Endothelial cell of umbilical vein (primary cell): ENCODE measurements around the gene PSAT1. TPM values are rescaled to one million over a fixed set of nuclear protein-coding genes. Genes with fewer than 3 reads are reported as not detected.

ENCODE experiments used
- BruUV-seq: library from RNA; stranded (reverse); fragments of 400-500 nt; replicated peaks from 2 replicates; lab custom pipeline; 2021; lab: Mats Ljungman, UMichigan
- CTCF ChIA-PET: fragments of 300-600, 350-600 bp; sonication (Branson Sonifier 250); formaldehyde crosslinking; loops from one replicate; lab custom pipeline; 2021; ENCODE audit warnings: antibody characterized with exemption, inconsistent platforms; lab: Charles Lee
- POLR2A ChIA-PET: fragments of 300-600, 350-600 bp; sonication (Branson Sonifier 250); formaldehyde crosslinking; loops from one replicate; lab custom pipeline; 2021; ENCODE audit warnings: antibody characterized with exemption, inconsistent platforms; lab: Charles Lee
- DNase-seq: peaks from one replicate; pipeline ENCODE4 v3.0.0-alpha.2; 2011; ENCODE audit warnings: low read depth, low spot score
- FAIRE-seq: peaks from 2 replicates; lab custom pipeline; 2011; peaks lifted over from hg19 to GRCh38; lab: Jason Lieb, UNC
- H2AFZ ChIP-seq: 2 replicates; pipeline ENCODE4 v1.6.0; 2012; ENCODE audit warnings: low read depth, low read length, control low read depth, inconsistent platforms
- H3K27ac ChIP-seq: 2 replicates; pipeline ENCODE4 v1.5.1; 2011; ENCODE audit warnings: low read depth, mild to moderate bottlenecking, control low read depth, low read length, moderate library complexity; ENCODE audit not compliant: insufficient read depth
- H3K27me3 ChIP-seq, 2 experiments: 2 replicates each; pipeline versions ENCODE4 v1.6.0 to v1.6.1; 2011; ENCODE audit warnings: low read length in 2 of 2, mixed read lengths in 1 of 2; ENCODE audit not compliant: control insufficient read depth in 2 of 2, insufficient read depth in 2 of 2
- H3K36me3 ChIP-seq, 2 experiments: 2 replicates in 1 of 2; 3 replicates in 1 of 2; pipeline ENCODE4 v1.5.1; 2011; ENCODE audit warnings: low read length in 2 of 2, mild to moderate bottlenecking in 1 of 2, moderate library complexity in 1 of 2; ENCODE audit not compliant: control insufficient read depth in 2 of 2, insufficient read depth in 2 of 2; ENCODE audit errors: extremely low read depth in 1 of 2
- H3K4me1 ChIP-seq: 3 replicates; pipeline ENCODE4 v1.5.1; 2011; ENCODE audit warnings: mild to moderate bottlenecking, low read length; ENCODE audit not compliant: control insufficient read depth, insufficient read depth; ENCODE audit errors: extremely low read depth
- H3K4me2 ChIP-seq: 2 replicates; pipeline ENCODE4 v1.6.1; 2011; ENCODE audit warnings: low read length, control low read depth, mixed read lengths; ENCODE audit not compliant: insufficient read depth
- H3K4me3 ChIP-seq, 3 experiments: fragments of 200-600 bp in 1 of 3; sonication (generic), shearing (Covaris generic) in 1 of 3; replicated peaks in 1 of 3; 2 replicates each; pipeline ENCODE4 v1.5.1; 2011 to 2016; ENCODE audit warnings: control low read depth in 3 of 3, low read length in 3 of 3, mild to moderate bottlenecking in 2 of 3, inconsistent platforms in 1 of 3, low read depth in 1 of 3, moderate library complexity in 1 of 3; ENCODE audit not compliant: insufficient read depth in 1 of 3
- H3K79me2 ChIP-seq: 2 replicates; pipeline ENCODE4 v1.6.0; 2012; ENCODE audit warnings: low read length, inconsistent platforms; ENCODE audit not compliant: control insufficient read depth, insufficient read depth
- H3K9ac ChIP-seq: replicated peaks from 2 replicates; pipeline ENCODE3; 2011; ENCODE audit warnings: low read length, control low read depth; ENCODE audit not compliant: insufficient read depth; ENCODE audit errors: extremely low read depth
- H3K9me1 ChIP-seq: replicated peaks from 3 replicates; pipeline ENCODE4 v1.6.0; 2011; ENCODE audit warnings: mild to moderate bottlenecking, low read length; ENCODE audit not compliant: control insufficient read depth, insufficient read depth; ENCODE audit errors: extremely low read depth
- H3K9me3 ChIP-seq: replicated peaks from 2 replicates; pipeline ENCODE4 v1.5.1; 2012; ENCODE audit warnings: low read length, inconsistent platforms; ENCODE audit not compliant: control insufficient read depth, insufficient read depth
- H4K20me1 ChIP-seq: replicated peaks from 2 replicates; pipeline ENCODE3; 2011; ENCODE audit warnings: mild to moderate bottlenecking, low read length; ENCODE audit not compliant: control insufficient read depth, insufficient read depth; ENCODE audit errors: extremely low read depth
- CTCF ChIP-seq, 2 donors: IDR thresholded peaks; 1 replicate in 1 of 2; 2 replicates in 1 of 2; pipeline ENCODE4 v1.5.1; 2011; ENCODE audit warnings: low read length in 2 of 2, mild to moderate bottlenecking in 2 of 2, moderate library complexity in 2 of 2, control low read depth in 1 of 2, inconsistent platforms in 1 of 2, low read depth in 1 of 2; ENCODE audit not compliant: insufficient read depth in 1 of 2; ENCODE audit errors: extremely low read depth in 1 of 2
- EZH2 ChIP-seq: IDR thresholded peaks from 2 replicates; pipeline ENCODE4 v1.6.1; 2012; ENCODE audit warnings: borderline replicate concordance, low read depth, mild to moderate bottlenecking, moderate library complexity, low read length, inconsistent platforms; ENCODE audit not compliant: severe bottlenecking
- FOS ChIP-seq: IDR thresholded peaks from 2 replicates; pipeline ENCODE4 v1.6.1; 2011; ENCODE audit warnings: mild to moderate bottlenecking, low read length, moderate library complexity, borderline replicate concordance; ENCODE audit not compliant: insufficient read depth
- GATA2 ChIP-seq: IDR thresholded peaks from 2 replicates; pipeline ENCODE4 v1.7.0; 2011; ENCODE audit warnings: low read depth, mild to moderate bottlenecking, moderate library complexity, mixed read lengths, low read length; ENCODE audit not compliant: insufficient read length, insufficient read depth
- JUN ChIP-seq: IDR thresholded peaks from 2 replicates; pipeline ENCODE4 v1.6.1; 2011; ENCODE audit warnings: borderline replicate concordance, low read depth; ENCODE audit not compliant: insufficient read length, insufficient read depth
- MAX ChIP-seq: IDR thresholded peaks from 2 replicates; pipeline ENCODE4 v1.6.1; 2011; ENCODE audit not compliant: insufficient read depth, insufficient read length
- MYC ChIP-seq: IDR thresholded peaks from one replicate; pipeline ENCODE4 v1.6.1; 2011; ENCODE audit warnings: mild to moderate bottlenecking, low read depth, low read length
- POLR2A ChIP-seq: IDR thresholded peaks from 2 replicates; pipeline ENCODE4 v1.6.1; 2012; ENCODE audit warnings: low read depth, mild to moderate bottlenecking, control low read depth, low read length
- POLR2AphosphoS5 ChIP-seq: IDR thresholded peaks from 2 replicates; pipeline ENCODE4 v1.6.1; 2012; ENCODE audit warnings: low read depth, mild to moderate bottlenecking, control low read depth, low read length, moderate library complexity; ENCODE audit not compliant: insufficient read depth
- dilution Hi-C: fragments of 300-500 bp; cut with MboI; formaldehyde crosslinking; loops from one replicate; pipeline ENCODE4 v1.15.0; 2019; ENCODE audit warnings: low sequenced_read_pairs; ENCODE audit not compliant: extremely low pct_ligation_motif_present
- intact Hi-C: fragments of 100-400 bp; cut with micrococcal nuclease; formaldehyde crosslinking; loops from one replicate; pipeline ENCODE4 v1.10.0; 2022
- polyA plus RNA-seq, 4 experiments: library from polyadenylated mRNA; depleted of rRNA in 3 of 4; stranded (reverse) in 3 of 4; unstranded in 1 of 4; fragments of >200 nt; gene quantifications; 2 replicates each; pipeline versions ENCODE4 v1.2.1 to v1.2.3, GENCODE V29; 2011 to 2012; ENCODE audit warnings: missing spikeins in 1 of 4
- total RNA-seq: library from RNA; stranded (reverse); gene quantifications from 2 replicates; pipeline ENCODE4 v1.2.3, GENCODE V29; 2021

Gene PSAT1
- total and polyA plus RNA-seq, 2 donors (not counting 3 experiments of a cell fraction or from before 2014, with no cell fraction given), result 19.1 to 47.3 TPM

GRCh38 chr9:78307360-78307759 is 10.4 kb downstream of the PSAT1 start:
- intact Hi-C loops (no loop called here), dilution Hi-C loops (no loop called here)
- Histone ChIP-seq H3K27me3 (no peaks in the 10 kb centered on the region), H4K20me1 (no peaks in the 10 kb centered on the region), H3K9me3 (no peaks in the 10 kb centered on the region), H2AFZ (no peak overlapping the region), H3K4me3 (no peak overlapping the region), H3K79me2 (no peaks in the 10 kb centered on the region), H3K9me1 (no peaks in the 10 kb centered on the region), H3K27ac (no peak overlapping the region), H3K4me1 (no peaks in the 10 kb centered on the region), H3K36me3 (peaks cover 3% of the 10 kb centered on the region in 2 experiments), H3K4me2 (no peak overlapping the region), H3K9ac (no peak overlapping the region)
- POLR2A ChIA-PET, result no interaction called here
- CTCF ChIA-PET, result no interaction called here
- FAIRE-seq (no peak), DNase-seq (no peak)
- BruUV-seq, result no TSS peak
- no peak for TF ChIP-seq MAX
- TF ChIP-seq POLR2A, result no peak
- TF ChIP-seq CTCF (IDR thresholded peaks at IDR 0.05; ENCODE audit: extremely low read depth in 1 of 2, insufficient read depth in 1 of 2, low read depth in 1 of 2, low read length in 2 of 2), result no peak
- no peak for TF ChIP-seq GATA2
- TF ChIP-seq EZH2, result no peak
- TF ChIP-seq FOS, result no peak
- TF ChIP-seq POLR2AphosphoS5, result no peak
- no peak for TF ChIP-seq MYC
- no peak for TF ChIP-seq JUN
